Measurements from ENCODE around the gene GOLT1B.

GOLT1B gene

GRCh38 chr12:21538061-21538653 lies 36.6 kb downstream of the GOLT1B start:
- Histone ChIP-seq H3K4me3 (no peak overlapping the region), H3K27ac (no peak overlapping the region)
- no peak for TF ChIP-seq CTCF (IDR thresholded peaks at IDR 0.05)
- DNase-seq (ENCODE audit: low spot score), result no peak

GRCh38 chr12:21539797-21540196 lies 38.2 kb downstream of the GOLT1B start:
- no peak for TF ChIP-seq CTCF (IDR thresholded peaks at IDR 0.05)
- Histone ChIP-seq H3K27ac (no peak overlapping the region), H3K4me3 (no peak overlapping the region)
- DNase-seq (ENCODE audit: low spot score), result no peak

DNA sequence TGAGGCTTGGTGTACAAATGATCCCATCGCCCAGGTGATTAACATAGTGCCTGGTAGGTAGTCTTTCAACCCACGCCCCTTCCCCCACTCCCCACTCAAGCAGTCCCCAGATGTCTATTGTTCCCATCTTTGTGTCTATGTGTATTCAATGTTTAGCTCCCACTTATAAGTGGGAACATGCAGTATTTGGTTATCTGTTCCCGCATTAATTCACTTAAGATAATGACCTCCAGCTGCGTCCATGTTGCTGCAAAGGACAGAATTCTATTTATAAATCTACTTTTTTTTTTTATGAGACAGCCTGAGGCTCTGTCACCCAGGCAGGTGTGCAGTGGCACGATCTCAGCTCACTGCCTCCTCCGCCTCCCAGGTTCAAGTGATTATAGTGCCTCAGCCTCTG lies 40.2 kb downstream of the GOLT1B start:
- no peak overlapping the region for H3K27ac ChIP-seq
- no peak for TF ChIP-seq CTCF (IDR thresholded peaks at IDR 0.05)

GRCh38 chr12:21542403-21542802 lies 40.8 kb downstream of the GOLT1B start:
- H3K4me3 ChIP-seq, result no peak overlapping the region
- H3K27ac ChIP-seq, result no peak overlapping the region
- DNase-seq (ENCODE audit: low spot score), result no peak
- no peak for TF ChIP-seq CTCF (IDR thresholded peaks at IDR 0.05)

More for the DNA sequence above, 40.2 kb downstream of the GOLT1B start:
- no peak for DNase-seq (ENCODE audit: low spot score)
- no peak overlapping the region for H3K4me3 ChIP-seq

- no peak overlapping the region for H3K27ac ChIP-seq
- no peak overlapping the region for H3K4me3 ChIP-seq
- no peak for DNase-seq (ENCODE audit: low spot score)
- no peak for TF ChIP-seq CTCF (IDR thresholded peaks at IDR 0.05)
These were observed 41.6 kb downstream of the GOLT1B start for GRCh38 chr12:21543151-21543550.

GRCh38 chr12:21545557-21545956 lies 44.0 kb downstream of the GOLT1B start:
- Histone ChIP-seq H3K27ac (no peak overlapping the region), H3K4me3 (no peak overlapping the region)
- no peak for DNase-seq (ENCODE audit: low spot score)
- no peak for TF ChIP-seq CTCF (IDR thresholded peaks at IDR 0.05)

- TF ChIP-seq CTCF (IDR thresholded peaks at IDR 0.05), result no peak
- H3K4me3 ChIP-seq, result no peak overlapping the region
- H3K27ac ChIP-seq, result no peak overlapping the region
- no peak for DNase-seq (ENCODE audit: low spot score)
These were observed 45.1 kb downstream of the GOLT1B start for GRCh38 chr12:21546716-21547115.

Measured in coronary artery (tissue), 2 donors.